GM12874 (cell line): ENCODE results near the gene AGPS.

Experiments
- TF ChIP-seq, protein P1 (sequence below): IDR thresholded peaks from 2 replicates; pipeline ENCODE4 v1.5.1; 2011; ENCODE audit warnings: low read depth, mild to moderate bottlenecking, control low read depth, low read length, moderate library complexity; ENCODE audit not compliant: insufficient read depth

The AGPS gene

DNA sequence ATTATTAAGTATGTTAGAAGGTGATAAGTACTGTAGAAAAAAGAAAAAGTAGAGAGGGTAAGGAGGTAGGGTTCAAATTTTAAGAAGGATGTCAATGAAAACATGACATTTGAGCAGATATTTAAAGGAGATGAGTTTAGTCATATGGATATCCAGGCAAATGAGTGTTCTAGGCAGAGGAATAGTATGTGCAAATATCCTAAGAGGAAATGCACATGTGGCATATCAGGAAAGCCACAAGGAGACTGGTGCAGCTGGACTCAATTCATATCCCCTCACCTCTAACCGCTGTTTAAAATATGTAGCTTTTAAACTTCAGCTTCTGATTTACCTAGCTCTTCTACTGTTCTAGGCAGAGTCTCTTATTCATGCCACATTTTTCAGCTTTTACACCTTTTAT lies 9.5 kb downstream of the AGPS start:
- TF ChIP-seq, protein P1, sequence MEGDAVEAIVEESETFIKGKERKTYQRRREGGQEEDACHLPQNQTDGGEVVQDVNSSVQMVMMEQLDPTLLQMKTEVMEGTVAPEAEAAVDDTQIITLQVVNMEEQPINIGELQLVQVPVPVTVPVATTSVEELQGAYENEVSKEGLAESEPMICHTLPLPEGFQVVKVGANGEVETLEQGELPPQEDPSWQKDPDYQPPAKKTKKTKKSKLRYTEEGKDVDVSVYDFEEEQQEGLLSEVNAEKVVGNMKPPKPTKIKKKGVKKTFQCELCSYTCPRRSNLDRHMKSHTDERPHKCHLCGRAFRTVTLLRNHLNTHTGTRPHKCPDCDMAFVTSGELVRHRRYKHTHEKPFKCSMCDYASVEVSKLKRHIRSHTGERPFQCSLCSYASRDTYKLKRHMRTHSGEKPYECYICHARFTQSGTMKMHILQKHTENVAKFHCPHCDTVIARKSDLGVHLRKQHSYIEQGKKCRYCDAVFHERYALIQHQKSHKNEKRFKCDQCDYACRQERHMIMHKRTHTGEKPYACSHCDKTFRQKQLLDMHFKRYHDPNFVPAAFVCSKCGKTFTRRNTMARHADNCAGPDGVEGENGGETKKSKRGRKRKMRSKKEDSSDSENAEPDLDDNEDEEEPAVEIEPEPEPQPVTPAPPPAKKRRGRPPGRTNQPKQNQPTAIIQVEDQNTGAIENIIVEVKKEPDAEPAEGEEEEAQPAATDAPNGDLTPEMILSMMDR = no peak

DNA sequence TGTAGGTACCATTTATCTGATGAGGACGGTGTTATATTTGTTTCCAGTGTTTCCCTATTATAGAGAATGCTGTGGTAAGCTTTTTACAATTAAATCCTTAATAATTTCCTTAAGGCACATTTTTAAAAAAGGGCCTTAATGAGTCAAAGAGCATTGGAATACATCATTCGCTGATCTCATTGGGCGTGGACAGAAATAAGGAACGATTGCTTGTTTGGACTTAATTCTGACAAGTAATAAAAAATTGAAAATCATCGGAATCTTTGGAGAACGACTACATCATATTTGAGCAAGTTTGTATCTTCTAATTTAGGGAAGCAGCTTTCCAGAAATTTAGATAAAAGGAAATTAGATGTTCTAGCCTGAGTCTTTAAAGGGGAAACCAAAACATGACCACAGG lies 11.3 kb downstream of the AGPS start:
- TF ChIP-seq, protein P1 = no peak

DNA sequence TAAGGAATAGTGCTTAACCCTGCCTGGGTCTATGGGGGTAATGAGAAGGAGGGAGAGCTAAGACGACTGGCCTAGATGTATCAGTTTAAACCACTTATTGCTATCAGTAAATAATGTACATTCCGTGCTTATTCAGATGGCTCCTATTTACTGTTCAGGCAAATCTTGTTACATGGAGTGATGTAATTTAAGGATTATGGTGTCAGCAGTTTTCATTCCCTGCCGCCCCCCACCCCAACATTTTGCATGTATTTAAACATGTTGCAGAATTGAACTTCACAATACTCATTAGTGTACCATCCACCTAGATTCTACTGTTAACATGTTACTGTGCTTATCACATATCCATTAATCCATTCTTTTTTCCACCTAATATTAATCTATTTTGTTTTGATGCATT lies 11.7 kb downstream of the AGPS start:
- TF ChIP-seq, protein P1 = no peak

DNA sequence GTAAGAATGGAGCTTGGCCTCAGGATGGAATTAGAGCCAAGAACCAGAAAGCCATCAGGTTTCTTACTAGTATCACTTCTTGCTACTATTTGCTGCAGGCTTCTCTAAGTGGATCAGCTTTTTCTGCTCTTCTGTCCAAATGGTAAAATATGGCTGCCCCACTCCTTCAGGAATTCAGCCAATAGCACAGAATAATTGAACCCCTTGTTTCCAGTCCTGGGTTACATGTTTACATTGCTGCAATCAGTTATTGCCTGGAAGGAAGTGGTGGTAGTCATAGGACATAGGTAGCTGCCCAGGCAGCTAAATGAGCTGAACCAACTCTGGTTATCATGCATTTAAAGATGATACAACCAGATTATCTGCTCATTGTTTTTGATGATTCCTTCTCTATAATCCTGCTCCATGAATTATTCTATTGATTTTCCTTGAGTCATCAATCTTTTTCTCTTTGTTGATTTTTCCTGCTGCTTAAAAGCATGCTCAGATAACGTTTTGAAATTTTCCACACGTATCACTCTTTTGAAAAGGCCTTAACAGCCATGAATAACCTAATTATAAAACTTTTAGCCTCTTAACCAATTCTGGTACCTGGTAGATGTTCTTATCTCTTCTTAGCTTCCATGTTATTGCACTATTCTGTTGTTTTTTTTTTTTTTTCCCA lies 12.6 kb downstream of the AGPS start:
- TF ChIP-seq, protein P1 = no peak

DNA sequence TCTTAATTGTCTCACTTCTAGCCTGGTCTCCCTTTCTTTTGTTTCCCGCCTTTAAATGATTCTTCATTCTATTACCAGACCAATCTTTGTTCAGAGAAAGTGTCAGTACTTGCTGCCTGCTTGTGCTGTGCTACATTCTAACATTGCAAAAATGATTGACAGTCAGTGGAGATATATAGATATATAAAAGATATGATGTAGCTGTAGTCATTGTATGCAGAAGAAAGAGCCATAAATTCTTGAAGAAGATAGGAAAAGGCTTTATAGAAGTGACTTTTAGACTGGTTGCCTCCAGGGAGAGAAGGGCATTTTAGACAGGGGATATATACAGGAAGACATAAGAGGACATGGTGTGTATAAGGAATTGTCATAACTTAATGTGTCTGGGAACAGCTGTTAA lies 13.6 kb downstream of the AGPS start:
- TF ChIP-seq, protein P1 = no peak

DNA sequence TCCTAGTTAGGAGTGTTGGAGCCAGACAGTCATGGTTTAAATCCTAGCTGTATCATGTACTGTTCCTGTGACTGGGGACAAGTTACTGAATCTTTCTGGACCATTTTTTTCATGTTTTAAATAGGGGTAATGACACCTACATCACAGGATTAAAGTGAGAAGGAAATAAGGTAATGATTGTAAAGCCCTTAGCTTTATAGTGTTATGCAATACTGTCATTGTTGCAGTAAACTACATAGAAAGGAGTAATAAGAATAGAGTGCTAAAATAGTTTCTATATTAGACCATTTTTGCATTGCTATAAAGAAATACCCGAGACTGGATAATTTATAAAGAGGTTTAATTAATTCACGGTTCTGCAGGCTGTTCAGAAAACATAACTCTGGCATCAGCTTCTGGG lies 14.5 kb downstream of the AGPS start:
- TF ChIP-seq, protein P1 = no peak

DNA sequence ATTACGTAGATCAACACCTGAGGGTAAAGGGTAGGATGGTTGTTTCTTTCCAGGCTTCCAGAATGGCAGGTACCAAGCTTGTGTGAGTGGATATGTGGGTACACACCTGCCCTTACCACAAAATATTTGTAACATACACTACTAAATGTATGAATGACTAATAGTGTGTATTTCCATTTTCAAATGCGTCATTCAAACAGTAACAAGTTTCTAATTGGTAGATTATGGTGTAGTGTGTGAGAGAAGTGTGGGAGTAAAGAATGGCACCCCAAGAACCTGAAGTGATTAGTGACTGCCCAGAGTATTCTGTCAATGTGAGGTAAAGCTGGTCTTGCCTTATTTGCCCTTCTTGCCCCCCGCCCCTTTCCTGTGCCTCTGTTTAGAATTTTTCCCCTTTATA lies 21.1 kb downstream of the AGPS start:
- TF ChIP-seq, protein P1 = no peak
